ENCODE results near the gene LRRC75B. TPM values are rescaled to one million over a fixed set of nuclear protein-coding genes. Genes with fewer than 3 reads are reported as not detected.

LRRC75B gene
- total RNA-seq, 1 experiment from 2014 or later: 18.1 TPM

GRCh38 chr22:24592058-24592850 lies 619 bp downstream of the LRRC75B start:
- H4K20me1 ChIP-seq (ENCODE audit: control insufficient read depth, insufficient read depth, insufficient read length): no peaks in the 10 kb centered on the region
- H2BK12ac ChIP-seq (ENCODE audit: insufficient read length, low read depth, low read length): no peak overlapping the region
- peak overlapping the region; percentile 30 for H3K4me2 ChIP-seq (ENCODE audit: insufficient read depth, insufficient read length, low read length)
- H3K23me2 ChIP-seq (ENCODE audit: insufficient read length, low read depth, low read length, poor library complexity, severe bottlenecking): no peaks in the 10 kb centered on the region
- peak overlapping the region; percentile 32 to 94 (median 93); a peak in 3 of 7 replicates for H3K27ac Mint-ChIP-seq
- peak overlapping the region; percentile 7; the same call in 1 of the 2 replicates for H3K14ac ChIP-seq (ENCODE audit: insufficient read depth, low read length)
- peak overlapping the region; percentile 90 to 98 for H3K4me3 Mint-ChIP-seq
- H3K4ac ChIP-seq (ENCODE audit: low read depth, low read length): no peak overlapping the region
- no peaks in the 10 kb centered on the region for H3K79me1 ChIP-seq (ENCODE audit: insufficient read depth, low read depth, low read length, poor library complexity, severe bottlenecking)
- H2AFZ ChIP-seq (ENCODE audit: low read length): no peak overlapping the region
- H2BK5ac ChIP-seq (ENCODE audit: insufficient read length, low read length): no peak overlapping the region
- no CpG with 5 or more reads among the region's 33 CpGs for WGBS (ENCODE audit: extremely low coverage, insufficient read length, low lambda C conversion rate)
- peak; percentile 55 for DNase-seq
- no peaks in the 10 kb centered on the region for H3K27me3 ChIP-seq (ENCODE audit: insufficient read depth, low read length)
- H2BK15ac ChIP-seq (ENCODE audit: low read depth, low read length): no peak overlapping the region
- no peaks in the 10 kb centered on the region for H3K9me3 ChIP-seq (ENCODE audit: control insufficient read depth, low read depth, low read length)
- H4K8ac ChIP-seq (replicated peaks; ENCODE audit: insufficient read length, low read depth, low read length): no peak overlapping the region
- H2AK5ac ChIP-seq (ENCODE audit: insufficient read length, low read length): no peak overlapping the region
- no peak overlapping the region for H3K56ac ChIP-seq (ENCODE audit: insufficient read length, low read depth, low read length)
- no peaks in the 10 kb centered on the region for H3K9me3 Mint-ChIP-seq
- no peak overlapping the region for H3K27ac ChIP-seq (ENCODE audit: insufficient read length, low read depth, low read length)
- H4K91ac ChIP-seq (ENCODE audit: insufficient read length, low read depth, low read length): no peak overlapping the region
- H3K27me3 Mint-ChIP-seq (ENCODE audit: low read depth): no peaks in the 10 kb centered on the region
- H2BK120ac ChIP-seq (ENCODE audit: low read depth, low read length, poor library complexity, severe bottlenecking): no peak overlapping the region
- H3K4me1 Mint-ChIP-seq: peaks cover 5 to 26% of the 10 kb centered on the region in 2 experiments
- no peak overlapping the region for H4K5ac ChIP-seq (ENCODE audit: insufficient read length, low read depth, low read length)
- H3K79me2 ChIP-seq (ENCODE audit: insufficient read depth, low read length): no peaks in the 10 kb centered on the region
- H3K18ac ChIP-seq (ENCODE audit: insufficient read length, low read depth, low read length): no peak overlapping the region
- no peak overlapping the region for H3T11ph ChIP-seq (ENCODE audit: low read length)
- no peak overlapping the region for H3K9ac ChIP-seq (ENCODE audit: extremely low read depth, insufficient read length, low read length)
- no peak overlapping the region for H3K23ac ChIP-seq (ENCODE audit: insufficient read length, low read depth, low read length)
- H3K4me1 ChIP-seq (ENCODE audit: insufficient read depth, low read length): no peaks in the 10 kb centered on the region
- TF ChIP-seq, protein P1, sequence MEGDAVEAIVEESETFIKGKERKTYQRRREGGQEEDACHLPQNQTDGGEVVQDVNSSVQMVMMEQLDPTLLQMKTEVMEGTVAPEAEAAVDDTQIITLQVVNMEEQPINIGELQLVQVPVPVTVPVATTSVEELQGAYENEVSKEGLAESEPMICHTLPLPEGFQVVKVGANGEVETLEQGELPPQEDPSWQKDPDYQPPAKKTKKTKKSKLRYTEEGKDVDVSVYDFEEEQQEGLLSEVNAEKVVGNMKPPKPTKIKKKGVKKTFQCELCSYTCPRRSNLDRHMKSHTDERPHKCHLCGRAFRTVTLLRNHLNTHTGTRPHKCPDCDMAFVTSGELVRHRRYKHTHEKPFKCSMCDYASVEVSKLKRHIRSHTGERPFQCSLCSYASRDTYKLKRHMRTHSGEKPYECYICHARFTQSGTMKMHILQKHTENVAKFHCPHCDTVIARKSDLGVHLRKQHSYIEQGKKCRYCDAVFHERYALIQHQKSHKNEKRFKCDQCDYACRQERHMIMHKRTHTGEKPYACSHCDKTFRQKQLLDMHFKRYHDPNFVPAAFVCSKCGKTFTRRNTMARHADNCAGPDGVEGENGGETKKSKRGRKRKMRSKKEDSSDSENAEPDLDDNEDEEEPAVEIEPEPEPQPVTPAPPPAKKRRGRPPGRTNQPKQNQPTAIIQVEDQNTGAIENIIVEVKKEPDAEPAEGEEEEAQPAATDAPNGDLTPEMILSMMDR (conservative IDR thresholded peaks at IDR 0.05): no peak
- no peak overlapping the region for H2BK20ac ChIP-seq (ENCODE audit: low read depth, low read length, poor library complexity, severe bottlenecking)
- H3K36me3 Mint-ChIP-seq (ENCODE audit: insufficient read depth in 1 of 3, low read depth in 3 of 3): peaks cover 0 to 7% (median 5%) of the 10 kb centered on the region in 3 experiments; a peak in 3 of 7 replicates

Data from H9 (cell line).